ENCODE results near the gene HMGN5.

The HMGN5 gene

GRCh38 chrX:81114757-81115156 lies 87.0 kb downstream of the HMGN5 start:
- DNase-seq: no peak

GRCh38 chrX:81110286-81110685 lies 91.4 kb downstream of the HMGN5 start:
- no peak for DNase-seq

GRCh38 chrX:81082649-81083048 lies 119.1 kb downstream of the HMGN5 start:
- DNase-seq: no peak
